ENCODE data around the gene INPP5D.

- no peak for TF ChIP-seq CTCF (optimal IDR thresholded peaks at IDR 0.05 in 1 of 3, IDR thresholded peaks at IDR 0.05 in 1 of 3, conservative IDR thresholded peaks at IDR 0.05 in 1 of 3; ENCODE audit: extremely low read depth in 1 of 3, insufficient read depth in 2 of 3, low read length in 3 of 3)
- no peak for TF ChIP-seq EZH2 (IDR thresholded peaks at IDR 0.05; ENCODE audit: low read length)
Measured at GRCh38 chr2:233116946-233117345, 56.8 kb downstream of the INPP5D start.
